ENCODE results near the gene ARPC5L. TPM values are rescaled to one million over a fixed set of nuclear protein-coding genes. Genes with fewer than 3 reads are reported as not detected.
"Not testable (repeated sequence)": the region's sequence is repeated elsewhere in the genome, so short reads cannot be mapped to it uniquely, and the experiment has no call there.

The ARPC5L gene
- total and polyA plus RNA-seq, 2 donors = 22.3 to 46.4 TPM

DNA sequence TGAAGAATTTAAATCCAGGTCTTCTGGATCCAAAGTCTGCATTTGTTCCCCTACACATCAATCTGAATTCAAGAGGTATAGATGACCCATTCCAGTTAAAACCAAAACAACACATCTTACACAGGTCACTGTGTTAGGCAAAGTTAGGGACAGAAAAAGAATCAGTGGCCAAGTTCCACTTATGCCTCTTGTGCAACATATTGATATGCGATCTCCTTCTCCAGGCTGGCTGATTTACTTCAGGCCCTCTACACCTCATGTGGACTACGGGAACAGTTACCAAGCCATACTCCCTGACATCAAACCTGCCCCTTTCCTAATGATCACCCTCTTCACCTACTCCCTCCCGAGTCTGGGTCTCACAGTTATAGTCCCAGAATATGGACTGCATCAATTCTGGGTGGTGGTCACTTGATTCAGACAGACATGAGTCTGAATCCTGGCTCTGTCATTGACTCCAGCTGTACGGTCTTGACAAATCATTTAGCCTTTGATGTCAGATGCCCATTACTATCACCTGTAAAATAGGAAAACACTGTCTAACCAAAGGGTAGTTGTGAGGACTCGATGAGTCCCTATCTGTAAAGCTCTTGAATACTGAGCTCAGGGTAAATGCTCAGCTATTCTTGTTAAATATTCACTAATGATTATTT is 52.9 kb downstream of the ARPC5L start:
- DNase-seq (ENCODE audit: low read depth in 6 of 9, low spot score in 9 of 9) = no peak
- Histone ChIP-seq H3K9me3 (ENCODE audit: control insufficient read depth in 2 of 2, insufficient read depth in 1 of 2, low read length in 1 of 2) (no peaks in the 10 kb centered on the region), H3K36me3 (ENCODE audit: control insufficient read depth in 2 of 2, insufficient read depth in 2 of 2, low read length in 1 of 2) (peaks cover 30% of the 10 kb centered on the region in 2 donors), H3K4me1 (ENCODE audit: control insufficient read depth in 2 of 2, insufficient read depth in 2 of 2, low read length in 2 of 2) (no peaks in the 10 kb centered on the region), H3K4me3 (ENCODE audit: low read length in 2 of 2) (no peak overlapping the region), H3K27me3 (ENCODE audit: control insufficient read depth in 2 of 2, insufficient read depth in 1 of 2, low read length in 1 of 2) (no peaks in the 10 kb centered on the region), H3K27ac (ENCODE audit: low read depth in 1 of 2, low read length in 1 of 2) (no peak overlapping the region)
- WGBS = 98% methylated on average over 5 of the region's 5 CpGs

DNA sequence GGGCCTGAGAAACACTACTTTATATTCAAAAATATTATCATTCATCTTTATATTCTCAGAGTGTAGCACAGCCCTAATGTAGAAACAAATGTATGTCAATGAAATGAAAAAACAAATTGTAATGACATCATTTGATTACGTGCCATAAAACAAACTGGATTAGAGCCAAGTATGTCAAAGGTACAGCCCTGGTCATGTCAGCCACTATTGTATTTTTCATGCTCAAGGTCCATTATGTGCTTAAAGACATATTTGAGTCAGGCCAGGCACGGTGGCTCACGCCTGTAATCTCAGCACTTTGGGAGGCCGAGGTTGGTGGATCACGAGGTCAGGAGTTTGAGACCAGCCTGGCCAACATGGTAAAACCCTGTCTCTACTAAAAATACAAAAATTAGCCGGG is 58.5 kb downstream of the ARPC5L start:
- H3K27ac ChIP-seq (ENCODE audit: low read depth in 1 of 2, low read length in 1 of 2); H3K4me3 ChIP-seq (ENCODE audit: low read length in 2 of 2); DNase-seq (ENCODE audit: low read depth in 6 of 9, low spot score in 9 of 9); H3K4me1 ChIP-seq (ENCODE audit: control insufficient read depth in 2 of 2, insufficient read depth in 2 of 2, low read length in 2 of 2); H3K9me3 ChIP-seq (ENCODE audit: control insufficient read depth in 2 of 2, insufficient read depth in 1 of 2, low read length in 1 of 2); H3K27me3 ChIP-seq (ENCODE audit: control insufficient read depth in 2 of 2, insufficient read depth in 1 of 2, low read length in 1 of 2): not testable (repeated sequence)
- H3K36me3 ChIP-seq (ENCODE audit: control insufficient read depth in 2 of 2, insufficient read depth in 2 of 2, low read length in 1 of 2) = peaks cover 18 to 28% of the 10 kb centered on the region in 2 donors
- 96% methylated on average over 6 of the region's 6 CpGs for WGBS

Other genes starting within 250 kb of the ARPC5L start
- 0.47 TPM for gene NR6A1, start 90.8 kb upstream of the ARPC5L start, total RNA-seq
- gene NR6A1, start 90.8 kb upstream of the ARPC5L start, polyA plus RNA-seq = 0.52 TPM
- gene OLFML2A, start 85.0 kb upstream of the ARPC5L start, total RNA-seq = 2.9 TPM
- 3.1 TPM for gene OLFML2A, start 85.0 kb upstream of the ARPC5L start, polyA plus RNA-seq
- gene WDR38, start 8.7 kb upstream of the ARPC5L start, total RNA-seq = 0.14 TPM
- gene WDR38, start 8.7 kb upstream of the ARPC5L start, polyA plus RNA-seq = 0.30 TPM
- 2,926 TPM for gene RPL35, start 173 bp upstream of the ARPC5L start, total RNA-seq
- gene RPL35, start 173 bp upstream of the ARPC5L start, polyA plus RNA-seq = 4,941 TPM
- gene GOLGA1, start 79.0 kb downstream of the ARPC5L start, total RNA-seq = 7.3 TPM
- gene GOLGA1, start 79.0 kb downstream of the ARPC5L start, polyA plus RNA-seq = 9.5 TPM

Measured in thymus (tissue), 11 donors.